CD4-positive, alpha-beta T cell treated with Interleukin-12 subunit alpha and Interleukin-12 subunit beta, for 1 hour (primary cell): ENCODE results near the gene CAMTA1.

Experiments used
- DNase-seq: peaks from one replicate; pipeline ENCODE4 v3.0.0-alpha.2; 2020

CAMTA1 gene

GRCh38 chr1:7385471-7386225, 600.4 kb downstream of the CAMTA1 start:
- no peak for DNase-seq

- DNase-seq: no peak
These were observed 601.2 kb downstream of the CAMTA1 start for GRCh38 chr1:7386226-7387052.

DNA sequence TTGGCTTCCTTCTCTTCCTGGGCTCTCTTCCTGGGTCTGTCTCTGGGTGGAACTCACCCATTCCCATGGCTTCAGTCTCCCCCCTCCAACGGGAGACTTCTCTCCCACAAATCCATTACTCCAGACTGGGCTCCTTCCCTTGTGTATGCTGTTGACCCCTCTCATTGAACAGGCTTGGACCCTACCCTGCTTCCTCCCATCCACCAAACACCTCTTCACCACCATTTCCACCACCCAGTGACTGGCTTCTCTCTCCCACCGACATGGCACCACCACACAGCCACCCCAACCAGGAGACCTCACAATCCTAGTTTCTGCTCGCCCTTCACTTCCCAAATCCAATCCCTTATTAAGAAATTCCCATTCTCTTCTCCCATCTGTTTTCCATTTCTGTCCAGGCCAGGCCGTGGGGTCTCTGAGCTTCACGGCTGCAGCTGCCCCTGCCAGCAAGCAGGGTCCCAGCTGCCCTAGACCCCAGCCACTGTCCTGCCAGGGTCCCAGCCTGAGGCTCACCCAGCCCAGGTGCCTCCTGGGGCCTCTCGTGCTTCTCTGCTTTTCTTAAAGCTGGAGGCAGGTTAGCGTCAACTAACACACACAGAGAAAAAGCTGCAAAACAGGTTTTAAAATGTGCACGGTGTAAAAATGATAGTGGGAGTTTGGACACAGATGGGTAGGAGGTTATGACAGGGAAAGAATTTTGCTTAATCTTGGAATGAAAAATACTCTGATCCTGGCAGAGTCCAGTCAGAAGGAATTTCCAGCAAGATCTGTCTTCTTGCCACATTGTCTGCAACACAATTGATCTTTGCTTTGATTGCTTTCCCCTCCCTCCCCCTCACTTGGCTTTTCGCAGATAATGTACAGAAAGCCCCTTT, 602.0 kb downstream of the CAMTA1 start:
- no peak for DNase-seq

GRCh38 chr1:7388141-7388487, 602.9 kb downstream of the CAMTA1 start:
- no peak for DNase-seq

- DNase-seq: no peak
These were observed 603.4 kb downstream of the CAMTA1 start for GRCh38 chr1:7388488-7389185.

- no peak for DNase-seq
These were observed 604.1 kb downstream of the CAMTA1 start for GRCh38 chr1:7389201-7389905.

DNA sequence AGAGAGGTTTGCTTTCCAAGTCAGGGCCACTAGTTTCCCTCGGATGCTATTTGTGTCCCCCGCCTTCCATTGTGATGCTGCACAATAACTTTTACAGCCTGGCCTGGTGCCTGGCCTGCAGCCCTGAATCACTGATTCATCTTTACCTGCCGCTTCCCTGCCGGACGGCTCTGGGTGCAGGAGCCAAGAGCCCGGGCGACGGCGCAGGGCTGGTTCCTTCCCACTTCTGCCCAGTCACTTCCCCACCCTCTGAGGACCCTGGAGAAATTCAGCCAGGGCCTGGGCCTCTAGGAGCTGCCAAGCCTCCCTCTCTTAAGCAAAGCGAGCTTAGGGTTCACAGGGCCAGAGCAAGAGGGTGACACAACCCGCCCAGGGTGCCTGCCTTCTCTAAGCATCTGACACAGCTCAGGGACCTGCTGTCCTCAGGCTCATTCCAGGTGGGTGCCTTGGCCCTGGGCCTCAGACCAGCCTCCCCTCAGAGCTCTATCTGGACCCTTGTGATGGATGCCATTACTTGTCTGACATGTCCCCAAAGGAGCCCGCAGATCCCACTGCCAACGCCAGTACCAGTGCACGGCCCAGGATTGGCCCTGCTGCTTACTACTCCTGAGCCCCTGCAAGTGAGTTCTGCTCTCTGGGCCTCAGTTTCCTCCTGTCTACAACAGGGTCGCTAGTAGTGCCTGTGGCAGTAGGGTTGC, 604.8 kb downstream of the CAMTA1 start:
- DNase-seq: no peak

DNA sequence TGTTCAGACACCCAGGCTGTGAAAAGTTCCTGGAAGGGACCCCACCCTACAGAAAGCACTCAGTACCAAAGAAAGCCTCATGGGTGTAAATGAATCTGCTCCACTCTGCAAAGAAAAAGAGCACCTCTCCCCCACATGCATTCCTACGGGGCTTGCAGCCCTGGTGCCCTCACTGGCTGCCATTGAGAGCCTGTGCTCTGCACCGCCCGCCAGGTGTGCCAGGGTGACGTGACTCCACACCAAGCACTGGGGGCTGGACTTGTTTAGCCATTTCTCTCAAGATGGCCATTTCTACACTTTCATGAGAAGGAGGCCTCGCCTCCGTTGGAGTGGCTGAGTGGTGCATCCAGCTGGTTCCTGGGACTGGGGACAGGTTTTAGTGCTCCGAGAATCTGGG, 605.3 kb downstream of the CAMTA1 start:
- DNase-seq: no peak

DNA sequence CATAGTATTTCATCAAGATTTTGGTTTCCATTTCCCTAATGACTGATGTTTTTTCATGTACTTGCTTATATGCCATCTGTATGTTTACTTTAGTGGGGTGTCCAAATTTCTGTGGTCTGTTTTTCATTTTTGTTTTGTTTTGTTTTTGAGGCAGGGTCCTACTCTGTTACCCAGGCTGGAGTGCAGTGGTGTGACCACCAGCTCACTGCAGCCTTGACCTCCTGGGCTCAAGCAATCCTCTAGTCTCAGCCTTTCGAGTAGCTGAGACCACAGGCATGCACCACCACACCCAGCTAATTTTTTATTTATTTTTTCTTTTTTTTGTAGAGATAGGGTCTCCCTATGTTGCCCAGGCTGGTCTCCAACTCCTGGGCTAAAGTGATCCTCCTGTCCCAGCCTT, 607.9 kb downstream of the CAMTA1 start:
- DNase-seq: no peak

DNA sequence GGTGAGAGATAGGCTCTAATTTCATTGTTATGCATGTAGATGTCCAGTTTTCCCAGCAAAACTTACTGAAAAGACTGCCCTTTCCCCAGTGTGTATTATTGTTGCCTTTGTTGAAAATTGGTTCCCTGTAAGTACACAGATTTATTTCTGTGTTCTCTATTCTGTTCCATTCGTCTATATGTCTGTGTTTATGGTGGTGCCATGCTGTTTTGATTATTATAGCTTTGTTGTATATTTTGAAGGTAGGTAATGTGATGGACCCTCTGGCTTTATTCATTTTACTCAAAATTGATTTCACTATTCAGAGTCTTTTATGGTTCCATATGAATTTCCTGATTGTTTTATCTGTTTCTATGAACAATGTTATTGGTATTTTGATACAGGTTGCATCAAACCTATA, 610.0 kb downstream of the CAMTA1 start:
- no peak for DNase-seq

DNA sequence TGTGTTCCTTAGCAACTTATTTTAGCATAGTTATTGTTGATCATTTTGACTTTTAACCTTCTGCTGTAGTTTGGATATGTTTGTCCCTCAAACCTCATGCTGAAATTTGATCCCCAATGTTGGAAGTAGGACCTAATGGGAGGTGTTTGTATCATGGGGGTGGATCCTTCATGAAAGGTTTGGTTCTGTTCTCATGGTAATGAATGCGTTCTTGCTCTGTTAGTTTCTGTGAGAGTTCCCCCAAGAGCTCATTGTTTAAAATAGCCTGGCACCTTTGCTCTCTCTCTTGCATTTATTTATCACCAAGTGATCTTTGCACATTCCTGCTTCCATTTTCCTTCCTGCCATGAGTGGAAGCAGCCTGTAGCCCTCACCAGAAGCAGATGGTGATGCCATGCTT, 613.7 kb downstream of the CAMTA1 start:
- DNase-seq: no peak

DNA sequence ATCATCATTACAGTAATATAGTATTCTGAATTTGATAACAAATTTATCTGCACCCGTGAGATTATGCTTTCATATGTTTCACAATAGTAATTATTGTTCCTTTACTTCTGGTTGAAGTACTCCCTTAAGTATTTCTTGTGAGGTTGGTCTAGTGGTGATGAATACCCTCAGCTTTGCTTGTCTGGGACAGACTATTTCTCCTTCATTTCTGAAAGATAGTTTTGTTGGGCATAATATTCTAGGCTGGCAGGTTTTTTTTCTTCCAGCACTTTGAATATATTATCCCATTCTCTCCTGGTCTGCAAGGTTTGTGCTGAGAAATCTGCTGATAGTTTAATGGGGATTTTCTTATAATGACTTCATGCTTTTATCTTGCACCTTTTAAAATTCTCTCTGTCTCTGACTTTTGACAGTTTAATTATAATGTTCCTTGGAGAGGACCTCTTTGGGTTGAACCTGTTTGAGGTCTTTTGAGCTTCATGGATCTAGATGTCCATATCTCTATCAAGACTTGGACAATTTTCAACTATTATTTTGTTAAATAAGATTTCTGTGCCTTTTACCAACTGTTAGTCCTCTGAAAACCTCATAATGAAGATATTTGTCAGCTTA, 614.4 kb downstream of the CAMTA1 start:
- no peak for DNase-seq

DNA sequence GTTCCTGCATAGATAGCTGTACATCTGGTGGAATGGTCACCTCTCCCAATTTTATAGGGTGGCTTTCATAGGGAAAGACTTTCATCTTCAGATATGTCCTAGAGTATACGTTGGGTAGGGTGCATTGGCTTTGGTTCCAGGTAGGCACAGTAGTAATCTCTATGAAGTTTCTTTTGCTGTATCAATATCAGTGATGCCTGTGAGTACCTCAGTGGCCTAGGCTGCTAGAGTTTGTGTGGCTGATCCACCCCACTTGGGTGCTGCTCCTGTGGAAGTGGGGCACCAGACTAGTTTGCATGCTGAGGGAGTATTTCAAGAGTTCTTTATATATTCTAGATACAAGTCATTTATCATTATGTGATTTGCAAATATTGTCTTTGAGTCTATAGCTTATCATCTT, 615.3 kb downstream of the CAMTA1 start:
- no peak for DNase-seq

GRCh38 chr1:7401814-7402547, 616.7 kb downstream of the CAMTA1 start:
- no peak for DNase-seq

- no peak for DNase-seq
These were observed 617.2 kb downstream of the CAMTA1 start for GRCh38 chr1:7402548-7402850.

- no peak for DNase-seq
These were observed 618.2 kb downstream of the CAMTA1 start for GRCh38 chr1:7403265-7404045.

GRCh38 chr1:7404046-7404742, 618.9 kb downstream of the CAMTA1 start:
- DNase-seq: no peak

DNA sequence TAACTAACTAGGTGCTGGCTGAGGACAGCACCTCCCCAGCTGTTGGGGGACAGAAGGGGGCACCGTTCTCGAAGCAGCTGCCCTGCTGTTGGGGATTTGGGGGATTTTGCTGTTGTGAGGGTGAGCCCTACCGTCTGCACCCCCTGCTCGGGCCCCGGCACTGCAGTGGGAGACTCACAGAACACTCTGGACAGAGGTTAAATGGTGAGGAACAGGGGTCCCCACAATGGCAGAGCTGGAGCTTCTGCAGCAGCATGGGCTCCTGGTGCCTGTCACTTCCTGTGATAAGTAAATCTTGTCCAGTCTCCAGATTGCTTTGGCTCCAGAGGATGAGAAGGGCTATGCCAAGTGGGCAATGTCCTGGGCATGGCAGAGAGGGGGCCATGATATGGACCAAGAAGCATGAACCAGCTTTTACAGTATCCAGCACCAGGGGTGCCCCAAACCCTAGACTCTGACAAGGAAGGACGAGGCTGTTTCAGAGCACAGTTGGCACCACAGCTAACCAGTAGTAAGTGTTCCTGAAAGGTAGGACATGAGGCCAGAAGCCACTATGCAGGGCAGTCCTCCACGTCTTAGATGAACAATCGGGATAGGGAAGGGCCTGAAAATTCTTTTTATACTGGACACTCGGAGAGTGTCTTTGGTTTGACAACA, 620.7 kb downstream of the CAMTA1 start:
- no peak for DNase-seq
